Thyroid gland (tissue), 4 donors: ENCODE data around the gene VANGL1.

Experiments used
- CTCF ChIP-seq, 6 experiments: fragments of 200-600 bp in 3 of 6; fragments of 450-650 bp in 3 of 6; sonication (generic) in 3 of 6; IDR thresholded peaks; one replicate each; pipeline ENCODE4 v1.5.1; 2016 to 2019; ENCODE audit warnings: antibody characterized with exemption in 6 of 6, mild to moderate bottlenecking in 2 of 6, inconsistent platforms in 1 of 6, moderate library complexity in 1 of 6
- POLR2A ChIP-seq, 2 donors: fragments of 450-650 bp; IDR thresholded peaks; one replicate each; pipeline ENCODE4 v1.6.1; 2017; ENCODE audit warnings: antibody characterized with exemption in 2 of 2, mild to moderate bottlenecking in 2 of 2, moderate library complexity in 1 of 2

DNA sequence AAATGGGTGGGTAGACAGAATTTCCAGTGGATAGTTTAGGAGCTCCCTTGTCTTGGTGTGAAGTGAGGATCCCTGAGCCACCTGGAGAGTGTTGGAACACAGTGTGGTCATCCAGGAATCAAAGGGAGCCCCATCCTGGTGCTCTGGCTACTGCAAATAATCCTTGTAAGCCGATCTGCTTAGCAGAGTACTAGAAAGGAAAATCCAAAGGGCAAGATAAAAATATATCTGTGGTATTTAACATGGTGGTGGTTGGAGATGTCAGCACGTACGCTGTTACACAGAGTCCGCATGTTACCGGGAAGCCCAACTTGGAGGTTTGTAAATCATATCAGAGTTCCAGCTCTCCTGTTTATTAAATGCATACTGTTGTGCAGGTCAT lies 39.0 kb downstream of the VANGL1 start:
- TF ChIP-seq CTCF (IDR thresholded peaks at IDR 0.05) (no peak), POLR2A (IDR thresholded peaks at IDR 0.05) (no peak)
